ENCODE measurements around the gene NOL4L.

DNA sequence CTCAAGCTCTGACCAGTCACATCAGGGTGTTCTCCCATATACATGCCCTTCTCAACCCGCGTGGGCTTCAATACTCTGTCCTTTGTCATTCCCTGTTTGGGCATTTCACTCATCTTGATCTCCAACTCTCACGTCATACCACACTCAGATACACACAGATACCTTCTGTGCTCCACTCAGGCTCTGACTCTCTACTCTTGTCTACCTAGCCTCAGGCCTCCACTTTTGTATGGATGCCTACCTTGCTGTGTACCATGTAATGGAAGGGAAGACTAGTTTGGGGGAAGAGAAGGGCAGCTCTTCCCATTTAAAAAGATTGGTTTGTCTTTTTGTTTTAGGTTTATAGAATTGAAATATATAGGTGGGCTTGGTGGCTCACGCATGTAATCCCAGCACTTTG is 178.4 kb downstream of the NOL4L start:
- TF ChIP-seq, protein P1, sequence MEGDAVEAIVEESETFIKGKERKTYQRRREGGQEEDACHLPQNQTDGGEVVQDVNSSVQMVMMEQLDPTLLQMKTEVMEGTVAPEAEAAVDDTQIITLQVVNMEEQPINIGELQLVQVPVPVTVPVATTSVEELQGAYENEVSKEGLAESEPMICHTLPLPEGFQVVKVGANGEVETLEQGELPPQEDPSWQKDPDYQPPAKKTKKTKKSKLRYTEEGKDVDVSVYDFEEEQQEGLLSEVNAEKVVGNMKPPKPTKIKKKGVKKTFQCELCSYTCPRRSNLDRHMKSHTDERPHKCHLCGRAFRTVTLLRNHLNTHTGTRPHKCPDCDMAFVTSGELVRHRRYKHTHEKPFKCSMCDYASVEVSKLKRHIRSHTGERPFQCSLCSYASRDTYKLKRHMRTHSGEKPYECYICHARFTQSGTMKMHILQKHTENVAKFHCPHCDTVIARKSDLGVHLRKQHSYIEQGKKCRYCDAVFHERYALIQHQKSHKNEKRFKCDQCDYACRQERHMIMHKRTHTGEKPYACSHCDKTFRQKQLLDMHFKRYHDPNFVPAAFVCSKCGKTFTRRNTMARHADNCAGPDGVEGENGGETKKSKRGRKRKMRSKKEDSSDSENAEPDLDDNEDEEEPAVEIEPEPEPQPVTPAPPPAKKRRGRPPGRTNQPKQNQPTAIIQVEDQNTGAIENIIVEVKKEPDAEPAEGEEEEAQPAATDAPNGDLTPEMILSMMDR (IDR thresholded peaks at IDR 0.05 in 8 of 11, conservative IDR thresholded peaks at IDR 0.05 in 3 of 11), result no peak
- TF ChIP-seq POLR2A (IDR thresholded peaks at IDR 0.05) (no peak), POLR2AphosphoS5 (IDR thresholded peaks at IDR 0.05) (no peak)
